Right hindlimb (tissue), 1 donor: ENCODE data around the gene RNF130.

Source experiments
- DNase-seq: peaks from one replicate; pipeline ENCODE4 v3.0.0-alpha.2; 2018

The RNF130 gene

DNA sequence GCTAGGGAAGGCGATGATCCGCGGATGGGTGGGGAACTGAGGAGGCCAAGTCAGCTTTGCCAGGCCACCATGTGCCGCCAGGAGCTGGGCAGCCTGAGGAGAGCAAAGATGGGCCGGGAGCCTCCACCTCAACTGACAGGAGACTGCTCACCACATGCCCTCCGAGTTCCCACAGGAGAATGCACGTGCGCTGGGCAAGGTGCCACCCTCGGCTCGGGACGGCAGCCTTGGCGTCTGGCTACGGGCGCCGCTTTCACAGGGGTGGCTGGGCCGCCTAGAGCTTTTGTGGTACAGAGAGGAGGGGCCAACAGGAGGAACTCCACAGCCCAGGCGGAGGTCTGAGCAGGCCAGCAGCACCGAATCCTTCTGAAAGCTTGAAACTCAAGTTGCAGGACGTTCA is 158.6 kb downstream of the RNF130 start:
- DNase-seq: no peak

DNA sequence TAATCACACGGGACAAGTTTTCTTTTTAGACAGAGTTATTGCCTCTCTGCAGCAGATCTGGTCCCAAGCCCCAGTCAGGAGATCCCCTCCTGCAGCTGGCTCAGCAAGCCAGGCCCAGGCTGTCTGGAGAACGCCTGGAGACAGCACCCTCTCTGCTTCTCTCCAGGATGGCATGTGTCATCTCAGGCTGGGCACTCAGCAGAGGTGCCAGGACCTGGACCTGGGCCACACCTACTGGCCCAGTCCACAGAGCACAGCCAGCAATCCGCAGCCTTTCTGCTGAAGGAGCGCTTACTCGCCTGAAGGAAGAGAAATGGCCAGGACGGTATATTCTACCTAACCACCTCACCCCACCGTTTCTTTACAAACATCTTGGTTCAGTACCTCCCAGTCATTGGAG is 159.2 kb downstream of the RNF130 start:
- DNase-seq: no peak

DNA sequence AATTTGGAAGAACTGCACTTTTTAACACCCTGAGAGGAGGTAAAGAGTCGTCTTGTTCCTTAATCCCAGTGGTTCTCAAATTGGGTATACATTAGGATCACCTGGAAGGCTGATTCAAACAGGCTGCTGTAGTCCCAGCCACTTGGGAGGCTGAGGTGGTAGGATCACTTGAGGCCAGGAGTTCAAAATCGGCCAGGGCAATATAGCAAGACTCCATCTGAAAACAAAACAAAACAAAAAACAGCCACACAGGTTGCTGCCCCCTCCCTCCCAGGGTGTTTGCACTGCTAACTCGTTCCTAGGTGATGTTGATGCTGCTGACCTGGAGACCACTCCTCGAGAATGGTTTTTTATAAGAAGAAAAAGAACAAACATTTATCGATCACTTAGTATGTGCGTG is 162.3 kb downstream of the RNF130 start:
- DNase-seq: no peak

DNA sequence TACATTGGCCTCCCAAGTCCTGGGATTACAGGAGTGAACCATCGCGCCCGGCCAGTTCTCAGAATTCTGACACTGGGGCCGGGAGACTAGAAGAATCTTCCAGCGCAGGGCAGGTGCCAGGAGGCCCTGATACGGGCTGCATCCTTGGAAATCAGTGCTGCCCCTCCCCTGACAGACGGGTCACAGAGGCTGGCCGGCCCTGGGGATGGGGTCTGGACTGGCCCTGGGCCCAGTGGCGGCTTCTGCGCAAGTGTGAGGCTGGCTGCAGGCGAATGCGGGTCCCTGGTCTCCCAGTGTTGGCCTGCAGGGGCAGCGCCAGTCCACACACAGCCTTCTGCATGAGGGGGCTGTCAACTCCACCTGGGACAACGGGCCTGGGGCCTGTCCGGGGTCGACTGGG is 163.0 kb downstream of the RNF130 start:
- DNase-seq: no peak

- peak; percentile 80 for DNase-seq
These were observed 163.8 kb downstream of the RNF130 start, which contains the start of gene TBC1D9B for GRCh38 chr5:179907556-179908324. Gene TBC1D9B (minus strand): TSS chr5:179907897. CDS start chr5:179907821, 76 bp downstream.

- DNase-seq: no peak
These were observed 164.6 kb downstream of the RNF130 start for GRCh38 chr5:179906795-179907555.

DNA sequence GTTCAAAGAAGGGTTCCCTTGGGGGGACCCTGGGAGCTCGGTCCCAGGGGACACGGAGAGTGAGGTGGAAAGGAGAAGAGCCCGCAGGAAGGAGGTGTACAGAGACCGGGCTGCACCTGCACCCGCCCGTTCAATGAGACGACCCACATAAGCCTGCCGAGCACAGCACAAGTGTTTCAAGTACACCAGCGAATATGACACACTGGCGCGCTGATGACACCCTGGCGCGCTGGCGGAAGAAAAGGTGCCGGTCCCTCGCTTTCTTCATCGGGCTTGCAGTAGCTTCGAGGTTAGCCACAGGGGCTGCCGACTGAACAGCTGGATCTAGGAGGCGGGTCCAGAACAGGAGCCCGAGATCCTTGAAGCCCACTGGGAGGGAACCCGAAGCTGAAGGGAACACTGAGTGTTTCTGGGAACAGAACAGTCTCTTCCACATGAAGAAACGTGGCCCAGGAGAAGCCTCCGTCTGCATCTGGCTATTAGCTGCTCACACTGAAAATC is 165.2 kb downstream of the RNF130 start:
- DNase-seq: no peak

DNA sequence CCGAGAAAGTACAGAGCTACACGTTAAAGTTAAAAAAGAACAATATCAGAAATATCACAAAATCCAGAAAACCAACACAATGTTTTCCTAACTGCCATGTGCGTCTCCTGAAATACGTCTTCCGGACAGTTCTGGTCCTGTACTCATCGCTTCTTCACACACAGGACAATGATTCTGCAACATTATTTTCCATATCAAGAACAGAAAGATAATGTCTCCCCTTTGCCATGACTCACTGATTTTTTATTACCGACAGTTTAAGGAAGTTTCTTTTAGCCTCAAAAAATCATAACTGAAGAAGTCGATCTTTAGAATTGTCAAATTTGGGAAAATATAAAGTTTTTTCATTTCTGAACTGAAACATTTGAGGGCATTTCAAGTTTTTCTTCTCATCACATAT is 166.4 kb downstream of the RNF130 start:
- DNase-seq: no peak
